Effector CD8-positive, alpha-beta T cell (primary cell): ENCODE measurements around the gene RNFT2.
"Not testable (repeated sequence)": the region's sequence is repeated elsewhere in the genome, so short reads cannot be mapped to it uniquely, and the experiment has no call there.

ENCODE experiments used
- DNase-seq: peaks from one replicate; lab custom pipeline; 2025; lab: John Stamatoyannopoulos, UW

The RNFT2 gene

DNA sequence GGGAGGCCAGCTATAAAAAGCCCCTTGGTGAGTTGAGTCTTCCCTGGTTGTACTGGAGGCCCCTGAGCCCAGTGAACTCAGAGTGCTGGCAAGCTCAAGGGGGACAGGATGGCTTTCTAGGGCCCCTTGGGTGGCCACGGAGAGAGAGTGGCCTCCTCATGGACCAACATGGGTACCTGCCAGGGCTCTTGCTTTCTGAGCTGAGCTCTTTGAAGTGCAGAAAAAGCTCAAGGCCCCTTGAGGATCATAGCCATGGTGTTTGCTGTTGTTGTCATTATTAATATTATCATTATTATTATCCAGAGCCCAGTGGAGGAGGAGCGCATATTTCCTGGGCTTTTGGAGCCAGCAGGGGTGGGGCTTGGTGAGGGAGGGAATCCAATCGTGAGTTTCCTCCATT is 6.7 kb downstream of the RNFT2 start:
- no peak for DNase-seq

DNA sequence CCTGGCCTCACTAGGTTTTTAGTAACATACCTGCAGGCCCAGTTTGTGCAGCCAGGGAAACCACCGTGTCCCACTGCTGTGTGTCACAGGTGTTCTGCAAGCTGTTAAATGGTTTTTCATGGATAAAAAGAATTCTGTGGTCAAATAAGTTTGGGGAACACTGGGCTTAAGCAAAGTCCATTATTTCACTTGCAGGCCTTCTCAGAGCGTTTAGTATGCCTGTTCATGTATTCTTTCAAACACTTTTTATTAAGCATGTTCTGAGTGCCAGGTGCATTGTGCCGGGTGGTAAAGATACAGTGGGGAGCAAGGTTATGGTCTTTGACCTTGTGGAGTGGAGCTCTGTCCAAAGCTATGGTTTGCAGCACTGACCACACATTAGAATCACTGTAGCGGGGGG is 7.4 kb downstream of the RNFT2 start:
- no peak for DNase-seq

DNA sequence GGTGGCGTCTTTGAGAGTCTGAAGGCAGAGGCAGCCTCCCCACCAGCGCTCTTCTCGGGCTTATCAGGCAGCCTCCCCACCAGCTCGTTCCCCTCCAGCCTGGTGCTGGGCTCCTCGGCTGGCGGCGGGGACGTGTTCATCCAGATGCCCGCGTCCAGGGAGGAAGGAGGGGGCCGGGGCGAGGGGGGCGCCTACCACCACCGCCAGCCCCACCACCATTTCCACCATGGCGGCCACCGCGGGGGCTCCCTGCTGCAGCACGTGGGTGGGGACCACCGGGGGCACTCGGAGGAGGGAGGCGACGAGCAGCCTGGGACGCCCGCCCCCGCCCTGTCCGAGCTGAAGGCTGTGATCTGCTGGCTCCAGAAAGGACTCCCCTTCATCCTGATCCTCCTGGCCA is 11.8 kb downstream of the RNFT2 start:
- no peak for DNase-seq

DNA sequence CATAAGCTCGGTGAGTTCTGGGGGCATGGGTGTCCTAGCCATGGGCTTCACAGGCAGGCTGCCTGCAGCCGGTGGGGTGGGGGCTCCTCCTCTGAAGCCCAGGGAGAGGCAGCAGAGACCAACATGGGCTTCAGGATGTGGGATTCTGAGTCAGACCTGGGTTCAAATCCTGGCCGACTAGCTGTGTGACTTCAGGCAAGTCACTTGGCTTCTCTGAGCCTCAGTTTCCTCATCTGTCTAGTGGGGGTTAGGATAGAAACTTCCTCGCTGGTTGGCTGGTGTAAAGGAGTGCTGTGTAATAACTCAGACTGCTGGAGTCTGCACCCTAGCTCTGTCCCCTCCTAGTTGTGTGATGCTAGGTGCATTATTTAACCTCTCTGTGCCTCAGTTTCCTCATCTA is 12.2 kb downstream of the RNFT2 start:
- DNase-seq: no peak

DNA sequence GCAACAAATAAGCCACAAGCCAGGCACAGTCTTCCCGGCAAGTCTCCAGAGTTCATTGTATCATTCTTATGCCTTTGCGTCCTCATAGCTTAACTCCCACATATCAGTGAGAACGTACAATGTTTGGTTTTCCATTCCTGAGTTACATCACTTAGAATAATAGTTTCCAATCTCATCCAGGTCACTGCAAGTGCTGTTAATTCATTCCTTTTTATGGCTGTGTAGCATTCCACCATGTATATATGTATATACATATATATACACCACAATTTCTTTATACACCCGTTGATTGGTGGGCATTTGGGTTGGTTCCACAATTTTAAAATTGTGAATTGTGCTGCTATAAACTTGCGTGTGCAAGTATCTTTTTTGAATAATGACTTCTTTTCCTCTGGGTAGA is 16.0 kb downstream of the RNFT2 start:
- DNase-seq: not testable (repeated sequence)

DNA sequence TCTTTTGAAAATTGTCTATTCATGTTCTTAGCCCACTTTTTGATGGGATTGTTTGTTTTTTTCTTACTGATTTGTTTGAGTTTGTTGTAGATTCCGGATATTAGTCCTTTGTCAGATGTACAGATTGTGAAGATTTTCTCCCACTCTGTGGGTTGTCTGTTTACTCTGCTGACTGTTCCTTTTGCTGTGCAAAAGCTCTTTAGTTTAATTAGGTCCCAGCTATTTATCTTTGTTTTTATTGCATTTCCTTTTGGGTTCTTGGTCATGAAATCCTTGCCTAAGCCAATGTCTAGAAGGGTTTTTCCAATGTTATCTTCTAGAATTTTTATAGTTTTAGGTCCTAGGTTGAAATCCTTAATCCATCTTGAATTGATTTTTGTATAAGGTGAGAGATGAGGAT is 16.7 kb downstream of the RNFT2 start:
- DNase-seq: not testable (repeated sequence)

DNA sequence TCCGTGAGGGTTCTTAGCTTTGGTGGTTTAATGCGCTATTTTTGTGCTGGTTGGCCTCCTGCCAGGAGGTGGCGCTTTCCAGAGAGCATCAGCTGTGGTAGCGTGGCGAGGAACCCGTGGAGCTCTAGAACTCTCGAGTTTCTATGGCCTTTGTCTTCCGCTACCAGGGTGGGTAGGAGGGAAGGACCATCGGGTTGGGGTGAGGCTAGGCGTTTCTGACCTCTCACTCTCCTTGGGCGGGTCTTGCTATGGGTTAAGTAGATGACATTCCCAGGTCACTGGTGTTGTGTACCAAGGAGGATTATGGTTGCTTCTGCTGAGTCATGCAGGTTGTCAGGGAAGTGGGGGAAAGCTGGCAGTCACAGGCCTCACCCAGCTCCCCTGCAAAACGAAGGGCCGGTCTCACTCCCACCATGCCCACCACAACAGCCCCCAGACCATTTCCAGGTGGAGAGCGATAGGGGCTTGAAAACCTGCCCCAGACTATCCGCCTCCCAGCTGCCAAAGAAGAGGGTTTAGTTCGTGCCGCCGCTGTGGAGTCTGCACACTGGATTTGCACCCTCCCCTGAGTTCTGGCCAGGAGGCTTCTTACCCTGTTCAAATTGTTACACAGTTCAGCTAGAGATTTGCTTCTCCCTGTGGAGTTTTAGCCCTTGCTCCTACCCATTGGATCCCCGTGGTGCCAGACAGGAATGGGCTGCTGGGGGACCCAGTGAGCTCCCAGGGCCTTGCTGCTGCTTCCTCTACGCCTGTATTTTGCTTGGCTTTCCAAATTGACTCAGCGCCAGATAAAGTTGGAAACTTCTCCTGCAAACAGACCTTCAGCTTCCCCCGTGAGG is 21.9 kb downstream of the RNFT2 start:
- DNase-seq: peak; percentile 7

DNA sequence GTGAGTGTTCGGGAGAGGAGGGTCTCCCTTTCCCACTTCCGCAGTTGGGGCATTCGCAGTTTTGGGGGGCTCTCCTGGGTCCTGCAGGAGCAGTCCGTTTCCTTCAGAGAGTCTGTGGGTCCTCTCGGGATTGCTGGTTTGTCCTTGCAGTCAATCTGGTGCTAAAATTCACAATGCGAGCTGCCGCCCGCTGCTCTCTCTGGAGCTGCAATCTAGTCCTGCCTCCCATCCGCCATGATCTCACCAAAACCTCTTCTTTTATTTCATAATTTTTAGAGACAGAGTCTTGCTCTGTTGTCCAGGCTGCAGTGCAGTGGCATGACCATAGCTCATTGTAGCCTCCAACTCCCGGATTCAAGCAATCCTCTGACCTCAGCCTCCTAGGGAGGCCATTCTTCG is 22.5 kb downstream of the RNFT2 start:
- DNase-seq: no peak

DNA sequence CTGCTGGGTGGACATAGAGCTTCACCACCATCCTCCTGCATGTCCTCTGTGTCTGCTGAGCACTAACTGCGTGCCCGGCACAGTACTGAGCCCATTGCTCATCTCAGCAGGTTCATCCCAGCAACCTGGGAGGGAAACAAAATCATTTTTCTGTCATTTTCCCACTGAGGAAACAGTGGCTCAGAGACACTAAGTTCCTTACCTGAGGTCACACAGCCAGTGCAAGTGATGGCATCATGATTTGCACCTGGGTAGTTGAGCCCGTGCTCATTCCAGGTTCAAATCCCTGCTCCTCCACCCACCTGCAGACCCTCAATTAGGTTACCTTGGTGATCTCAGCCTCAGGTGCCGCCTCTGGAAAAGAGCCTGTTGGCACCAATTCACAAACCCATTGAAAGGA is 23.4 kb downstream of the RNFT2 start:
- DNase-seq: no peak

DNA sequence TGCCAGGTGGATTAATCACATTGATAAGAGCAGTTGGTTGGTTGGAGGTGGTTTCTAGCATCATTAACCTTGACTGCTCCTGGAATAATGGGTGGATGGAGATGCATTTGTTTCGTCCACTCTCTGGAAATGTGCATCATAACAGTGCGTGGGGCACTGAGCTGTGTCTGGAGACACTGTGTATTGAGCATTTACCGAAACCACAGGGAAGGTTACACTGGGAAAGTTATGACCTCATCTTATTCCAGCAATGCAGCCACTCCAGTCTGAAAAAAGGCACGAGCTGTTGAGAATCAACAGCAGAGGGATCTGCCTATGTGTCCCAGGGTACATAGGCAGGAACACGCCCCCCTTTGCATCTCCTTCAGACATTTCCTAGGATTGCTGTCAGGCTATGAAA is 27.2 kb downstream of the RNFT2 start:
- no peak for DNase-seq

DNA sequence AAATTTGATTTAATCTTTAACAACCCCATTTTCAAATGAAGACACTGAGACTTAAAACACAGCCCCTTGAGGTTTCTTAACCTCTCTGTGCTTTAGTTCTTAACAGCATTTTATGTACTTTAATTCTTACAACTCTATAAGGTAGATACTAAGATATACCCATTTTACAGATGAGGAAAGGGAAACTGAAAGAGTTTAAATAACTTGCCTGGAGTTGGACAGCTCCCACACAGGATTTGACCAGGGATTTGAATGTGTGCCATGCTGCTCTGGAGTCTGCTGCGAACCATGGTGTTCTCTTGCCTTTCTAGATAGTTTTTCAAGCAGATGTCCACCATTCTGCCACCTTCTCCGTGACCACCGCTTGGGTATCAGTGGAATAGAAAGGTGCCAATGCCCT is 28.2 kb downstream of the RNFT2 start:
- DNase-seq: no peak

DNA sequence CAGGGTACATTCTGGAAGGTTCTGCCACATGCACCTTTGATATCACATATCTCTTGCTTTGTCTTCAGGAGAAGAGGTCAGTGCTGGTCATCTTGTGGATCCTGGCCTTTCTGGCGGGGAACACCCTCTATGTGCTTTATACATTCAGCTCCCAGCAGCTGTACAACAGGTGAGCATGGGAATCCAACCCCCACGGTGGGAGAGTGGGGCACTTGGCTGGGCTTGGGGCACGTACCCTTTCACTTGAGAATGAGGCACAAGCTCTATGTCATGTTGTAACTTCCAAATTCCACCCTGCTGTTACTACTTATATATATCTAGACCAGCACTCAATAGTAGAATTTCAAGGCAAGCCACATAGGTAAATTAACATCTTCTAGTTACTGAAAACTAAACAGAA is 28.6 kb downstream of the RNFT2 start:
- no peak for DNase-seq

DNA sequence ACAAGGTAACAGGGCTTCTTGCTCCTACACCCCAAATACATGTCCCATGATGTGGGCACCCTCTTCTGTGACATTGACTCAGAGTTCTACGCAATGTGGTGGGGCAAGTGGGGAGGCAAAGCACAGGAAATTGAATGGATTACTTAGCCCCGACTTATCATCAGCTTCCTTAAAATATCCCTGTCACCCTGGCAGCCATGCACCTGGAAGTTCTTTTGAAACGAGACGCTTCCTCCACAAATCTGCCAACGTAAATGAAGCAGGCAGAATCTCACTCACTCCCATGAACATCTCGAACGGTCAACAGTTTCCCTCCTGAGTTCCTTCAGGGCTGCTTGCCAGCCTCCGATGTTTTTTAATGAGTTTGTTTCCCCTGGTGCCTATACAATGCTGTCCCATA is 33.5 kb downstream of the RNFT2 start:
- DNase-seq: no peak

DNA sequence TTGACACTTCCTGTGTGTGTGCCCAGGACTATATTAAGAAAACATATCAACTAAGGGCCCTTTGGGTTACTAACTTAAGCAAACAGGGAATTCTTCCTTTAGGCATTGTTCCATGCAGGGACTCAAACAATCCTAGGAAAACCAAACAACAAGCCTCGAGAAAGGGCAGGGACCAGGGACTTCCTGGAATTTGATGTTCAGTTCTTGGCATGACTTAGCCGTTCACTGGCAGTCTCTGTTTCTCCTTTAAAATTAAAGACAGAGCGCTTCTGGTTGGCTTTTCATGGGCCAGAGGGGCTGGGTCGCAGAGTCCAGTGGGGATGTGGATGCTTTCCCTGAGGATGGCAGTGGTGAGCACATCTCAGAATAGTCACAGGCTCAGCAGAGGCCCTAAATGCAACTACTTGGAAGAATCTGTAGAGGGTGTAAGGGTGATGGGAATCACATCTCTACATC is 35.2 kb downstream of the RNFT2 start:
- no peak for DNase-seq

DNA sequence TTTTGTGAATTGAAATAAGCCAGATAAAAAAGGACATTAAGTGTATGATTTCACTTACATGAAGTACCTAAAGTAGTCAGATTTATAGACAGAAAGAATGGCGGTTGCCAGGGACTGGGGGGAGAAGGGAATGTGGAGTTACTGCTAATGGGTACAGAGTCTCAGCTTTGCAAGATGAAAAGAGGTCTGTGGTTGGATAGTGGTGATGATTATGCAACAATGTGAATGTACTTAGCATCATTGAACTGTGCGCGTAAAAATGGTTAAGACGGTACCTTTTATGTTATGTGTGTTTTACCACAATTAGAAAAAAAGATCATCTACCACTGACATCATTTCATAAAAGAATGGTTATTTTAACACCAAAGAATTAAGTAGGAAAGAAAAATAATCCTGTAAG is 35.9 kb downstream of the RNFT2 start:
- DNase-seq: no peak

DNA sequence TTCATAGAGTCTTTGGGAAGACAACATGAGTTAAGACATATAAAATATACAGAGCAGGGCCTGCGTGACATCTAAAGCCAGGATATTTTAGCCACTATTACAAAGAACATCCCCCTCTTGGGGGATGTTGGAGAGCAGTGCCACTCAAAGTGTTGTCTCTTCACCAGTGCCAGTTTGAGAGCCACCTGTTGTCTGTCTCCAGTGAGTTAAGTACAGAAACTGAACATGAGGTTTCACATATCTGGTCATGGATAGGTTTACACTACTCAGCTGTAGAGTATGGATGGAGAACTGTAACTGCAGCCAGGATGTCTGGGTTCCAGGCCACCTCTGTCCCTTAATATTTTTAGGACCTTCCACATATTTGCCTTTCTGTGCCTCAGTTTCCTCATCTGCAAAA is 39.1 kb downstream of the RNFT2 start:
- DNase-seq: no peak

DNA sequence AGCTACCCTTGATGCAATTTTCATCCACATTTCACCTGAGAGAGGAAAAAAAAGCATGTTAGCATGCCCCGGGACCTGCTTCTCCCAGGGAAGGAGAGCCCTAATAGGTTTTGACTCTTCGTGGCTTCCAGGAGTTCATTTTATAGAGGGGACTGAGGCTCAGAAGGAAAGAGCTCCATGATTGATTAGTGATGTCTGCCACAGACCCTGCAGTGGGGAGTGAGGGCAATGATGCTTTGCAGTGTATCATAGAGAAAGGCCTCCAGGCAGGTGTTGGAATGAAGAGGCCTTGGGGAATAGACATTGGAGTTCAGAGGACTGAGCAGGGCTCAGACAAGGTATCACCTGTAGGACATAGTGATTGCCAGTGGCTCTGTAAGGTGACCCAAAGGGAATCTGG is 41.5 kb downstream of the RNFT2 start:
- no peak for DNase-seq

DNA sequence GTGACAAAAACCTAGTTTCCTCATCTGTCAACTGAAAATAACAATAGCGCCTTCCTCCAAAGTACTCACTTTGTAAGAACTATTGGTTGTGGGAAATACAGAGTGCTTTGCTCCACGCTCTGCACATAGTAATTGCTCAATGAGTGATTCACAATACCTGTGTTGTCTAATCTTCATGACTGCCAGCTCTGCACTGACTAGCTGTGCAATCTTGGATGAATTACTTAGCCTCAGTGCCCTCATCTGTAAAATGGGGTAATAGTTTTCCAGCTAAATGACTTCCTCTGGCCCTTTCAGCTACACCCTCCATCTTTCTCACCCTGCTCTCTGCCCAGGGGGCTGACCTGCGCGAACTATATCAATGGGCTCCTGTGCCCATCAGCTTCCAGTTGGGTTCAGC is 42.8 kb downstream of the RNFT2 start:
- DNase-seq: no peak

DNA sequence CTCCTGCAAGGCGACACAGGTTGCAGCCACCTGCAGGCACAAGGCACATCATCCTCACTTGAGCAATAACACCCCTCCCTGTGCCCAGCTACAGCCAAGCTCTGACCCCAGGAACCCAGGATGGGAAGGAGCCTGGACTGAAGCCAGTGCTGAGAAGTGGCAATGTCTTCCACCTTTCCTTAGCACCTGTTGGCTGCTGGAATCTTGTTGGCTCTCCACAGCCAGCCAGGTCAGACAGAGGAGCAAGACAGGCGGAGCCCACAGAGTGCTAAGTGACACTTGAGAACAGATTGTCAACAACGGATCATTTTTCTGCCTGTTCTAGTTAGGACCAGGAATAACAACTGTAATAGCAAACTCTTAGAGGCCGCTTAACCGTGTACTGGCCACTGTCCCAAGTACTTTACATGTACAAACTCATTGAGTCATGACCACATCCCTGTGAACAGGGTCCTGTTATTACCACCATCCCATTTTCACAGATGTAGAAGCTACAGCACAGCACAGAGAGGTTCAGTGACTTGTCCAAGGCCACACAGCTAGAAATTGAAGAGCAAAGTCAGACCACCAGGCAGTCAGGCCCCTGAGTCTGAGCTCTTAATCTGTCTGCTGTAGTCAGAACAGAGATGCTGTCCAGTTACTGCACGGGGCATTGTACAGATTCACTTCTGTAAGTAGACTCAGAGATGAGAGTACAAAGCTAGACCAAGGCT is 45.6 kb downstream of the RNFT2 start:
- no peak for DNase-seq

DNA sequence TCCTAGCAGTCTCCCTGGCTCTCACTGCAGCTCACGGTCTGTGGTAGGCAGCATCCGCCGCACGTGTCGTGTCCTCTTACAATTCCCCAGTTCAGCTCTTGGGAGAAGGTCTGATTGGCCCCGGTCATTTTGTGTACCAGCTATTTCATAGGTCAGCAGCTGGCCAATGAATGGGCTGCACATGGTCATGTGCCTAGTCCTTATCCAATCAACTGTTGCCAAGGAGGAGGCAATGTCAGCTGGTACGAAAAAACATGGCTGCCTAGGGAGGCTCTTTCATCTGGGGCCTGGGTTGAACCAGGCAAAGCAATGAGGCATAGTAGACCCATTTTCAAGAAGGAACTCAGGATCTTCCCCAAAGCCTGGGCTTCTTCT is 46.1 kb downstream of the RNFT2 start:
- DNase-seq: no peak

DNA sequence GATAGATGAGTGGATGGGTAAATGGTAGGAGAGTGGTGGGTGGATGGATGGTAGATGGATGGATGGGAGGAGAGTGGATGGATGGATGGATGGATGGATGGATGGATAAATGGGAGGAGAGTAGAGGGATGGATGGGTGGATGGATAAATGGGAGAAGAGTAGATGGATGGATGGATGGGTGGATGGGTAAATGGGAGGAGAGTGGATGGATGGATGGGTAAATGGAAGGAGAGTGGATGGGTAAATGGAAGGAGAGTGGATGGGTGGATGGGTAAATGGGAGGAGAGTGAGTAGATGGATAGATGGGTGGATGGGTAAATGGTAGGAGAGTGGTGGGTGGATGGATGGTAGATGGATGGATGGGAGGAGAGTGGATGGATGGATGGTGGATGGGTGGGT is 51.4 kb downstream of the RNFT2 start:
- not testable (repeated sequence) for DNase-seq

DNA sequence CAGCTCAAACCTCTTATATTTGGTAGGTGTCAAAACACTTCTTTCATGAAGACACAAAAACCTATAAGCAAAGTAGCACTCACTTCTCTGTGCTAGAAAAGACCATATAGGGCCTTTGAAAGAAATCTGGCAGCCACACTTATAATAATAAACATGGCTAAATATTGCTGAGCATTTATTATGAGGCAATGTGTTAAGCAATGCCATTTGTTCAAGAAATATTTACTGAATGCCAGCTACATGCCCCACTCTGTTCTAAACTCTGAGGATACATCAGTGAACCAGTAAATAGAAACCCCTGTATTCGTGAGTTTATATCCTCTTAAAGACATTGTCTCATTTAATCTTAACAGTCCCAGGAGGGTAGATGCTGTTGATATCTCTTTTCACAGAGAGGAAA is 52.0 kb downstream of the RNFT2 start:
- DNase-seq: no peak

DNA sequence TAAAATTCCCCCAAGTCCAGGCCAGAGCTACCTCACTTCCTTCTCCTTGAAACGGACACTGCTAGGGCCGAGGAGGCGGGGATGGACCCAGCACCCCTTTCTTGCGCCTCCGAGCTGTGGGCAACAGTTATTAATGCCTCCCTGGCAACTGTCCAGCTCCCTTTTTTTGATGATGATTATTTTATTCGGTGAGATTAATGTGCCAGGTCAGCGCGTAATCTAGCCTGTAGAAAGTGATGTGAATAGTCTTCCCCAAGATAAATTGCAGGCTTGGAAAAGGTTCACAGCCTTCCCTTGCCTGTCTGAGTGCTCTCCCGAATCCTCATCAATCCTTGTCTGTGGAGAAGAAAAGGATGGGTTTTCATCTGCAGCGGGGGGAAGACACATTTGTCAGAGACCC is 54.3 kb downstream of the RNFT2 start:
- DNase-seq: no peak

DNA sequence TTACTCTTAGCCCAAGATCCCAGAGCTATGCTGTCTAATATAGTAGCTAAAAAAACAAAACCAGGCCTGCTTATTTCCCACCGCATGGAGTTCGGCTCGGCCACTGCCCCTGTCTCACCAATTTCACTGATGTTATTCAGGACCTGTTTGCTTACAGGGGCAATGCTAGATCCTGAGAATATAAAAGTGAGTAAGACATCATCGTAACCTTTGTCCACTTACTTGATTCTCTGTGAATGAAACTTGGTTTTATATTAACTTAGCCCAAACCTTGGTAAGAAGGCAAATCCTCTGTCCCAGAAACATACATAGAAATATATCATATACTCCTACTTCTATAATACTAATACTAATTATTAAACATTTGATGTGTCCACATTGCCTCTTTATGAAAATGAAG is 56.6 kb downstream of the RNFT2 start:
- no peak for DNase-seq
